CD4-positive, alpha-beta T cell treated with Interleukin-21 for 1 hour (primary cell): ENCODE measurements around the gene SLC25A17.
"Not testable (repeated sequence)": the region's sequence is repeated elsewhere in the genome, so short reads cannot be mapped to it uniquely, and the experiment has no call there.

Experiments
- DNase-seq: peaks from one replicate; pipeline ENCODE4 v3.0.0-alpha.2; 2020

SLC25A17 gene

GRCh38 chr22:40751250-40751649 lies 67.9 kb downstream of the SLC25A17 start:
- DNase-seq, result no peak

GRCh38 chr22:40749829-40750228 lies 69.3 kb downstream of the SLC25A17 start:
- no peak for DNase-seq

GRCh38 chr22:40748388-40749355 lies 70.5 kb downstream of the SLC25A17 start:
- no peak for DNase-seq

GRCh38 chr22:40747361-40747760 lies 71.8 kb downstream of the SLC25A17 start:
- no peak for DNase-seq

GRCh38 chr22:40746428-40747220 lies 72.5 kb downstream of the SLC25A17 start:
- no peak for DNase-seq

- DNase-seq, result no peak
These were observed 75.4 kb downstream of the SLC25A17 start for GRCh38 chr22:40743768-40744167.

- DNase-seq, result no peak
These were observed 78.0 kb downstream of the SLC25A17 start for GRCh38 chr22:40741116-40741515.

GRCh38 chr22:40739721-40740120 lies 79.4 kb downstream of the SLC25A17 start:
- no peak for DNase-seq

GRCh38 chr22:40733919-40734318 lies 85.2 kb downstream of the SLC25A17 start:
- no peak for DNase-seq

- no peak for DNase-seq
These were observed 86.2 kb downstream of the SLC25A17 start for GRCh38 chr22:40732999-40733292.

GRCh38 chr22:40729284-40729683 lies 89.9 kb downstream of the SLC25A17 start:
- no peak for DNase-seq

GRCh38 chr22:40728731-40729189 lies 90.4 kb downstream of the SLC25A17 start:
- DNase-seq, result peak; percentile 67

- no peak for DNase-seq
These were observed 91.1 kb downstream of the SLC25A17 start for GRCh38 chr22:40727964-40728615.

GRCh38 chr22:40727070-40727963 lies 91.8 kb downstream of the SLC25A17 start:
- no peak for DNase-seq

GRCh38 chr22:40726514-40726913 lies 92.6 kb downstream of the SLC25A17 start:
- DNase-seq, result peak; percentile 60

- DNase-seq, result no peak
These were observed 95.7 kb downstream of the SLC25A17 start for GRCh38 chr22:40723396-40723933.

- DNase-seq, result no peak
These were observed 97.9 kb downstream of the SLC25A17 start for GRCh38 chr22:40721266-40721665.

GRCh38 chr22:40720538-40721256 lies 98.4 kb downstream of the SLC25A17 start:
- DNase-seq, result no peak

- not testable (repeated sequence) for DNase-seq
These were observed 99.0 kb downstream of the SLC25A17 start for GRCh38 chr22:40720156-40720537.
